ENCODE results near the gene CRHBP.
"Not testable (repeated sequence)": the region's sequence is repeated elsewhere in the genome, so short reads cannot be mapped to it uniquely, and the experiment has no call there.

The CRHBP gene, protein sequence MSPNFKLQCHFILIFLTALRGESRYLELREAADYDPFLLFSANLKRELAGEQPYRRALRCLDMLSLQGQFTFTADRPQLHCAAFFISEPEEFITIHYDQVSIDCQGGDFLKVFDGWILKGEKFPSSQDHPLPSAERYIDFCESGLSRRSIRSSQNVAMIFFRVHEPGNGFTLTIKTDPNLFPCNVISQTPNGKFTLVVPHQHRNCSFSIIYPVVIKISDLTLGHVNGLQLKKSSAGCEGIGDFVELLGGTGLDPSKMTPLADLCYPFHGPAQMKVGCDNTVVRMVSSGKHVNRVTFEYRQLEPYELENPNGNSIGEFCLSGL

DNA sequence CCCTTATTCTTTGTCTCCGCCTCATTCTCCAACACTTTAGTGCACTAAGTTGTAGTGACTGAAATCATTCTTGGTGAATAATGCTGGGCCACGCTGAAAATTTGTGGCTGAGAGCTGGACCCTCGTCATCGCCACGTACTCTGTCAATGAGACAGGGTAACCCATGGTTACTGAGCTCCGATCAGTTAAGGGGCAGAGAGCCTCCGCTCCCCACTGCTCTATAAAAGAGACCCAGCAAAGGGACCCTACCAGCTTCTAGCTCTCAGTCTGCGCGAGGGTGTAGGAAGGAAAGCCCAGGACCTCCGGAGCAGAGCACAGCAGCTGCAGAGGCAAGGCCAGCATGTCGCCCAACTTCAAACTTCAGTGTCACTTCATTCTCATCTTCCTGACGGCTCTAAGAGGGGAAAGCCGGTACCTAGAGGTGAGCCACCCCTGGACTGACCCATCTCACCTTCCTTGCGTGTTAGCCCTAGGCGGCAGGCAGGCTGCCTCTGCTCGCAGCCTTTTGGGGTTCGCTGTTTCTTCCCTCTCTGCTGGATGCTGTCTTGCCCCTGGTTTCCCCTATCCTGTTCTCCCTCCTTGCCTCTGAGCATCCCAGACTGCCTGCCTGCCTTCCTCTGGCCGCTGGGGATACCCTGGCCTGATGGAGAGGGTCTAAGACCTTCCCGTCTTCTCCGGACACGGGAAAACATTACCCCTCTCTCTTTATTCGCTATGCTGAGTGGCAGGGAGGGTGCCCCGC, at the start of gene CRHBP:
TSS of gene CRHBP (plus strand) at position 251 of the 742 bp plus-strand sequence. CDS start at position 341, 90 bp downstream.
- no peak for TF ChIP-seq RARB (CRISPR knock-in tag; IDR thresholded peaks at IDR 0.05)
- TF ChIP-seq ZFP30 (CRISPR knock-in tag; IDR thresholded peaks at IDR 0.05) = no peak
- TF ChIP-seq TOX (CRISPR knock-in tag; IDR thresholded peaks at IDR 0.05; ENCODE audit: borderline replicate concordance) = no peak
- no peak for TF ChIP-seq ISL1 (CRISPR knock-in tag; IDR thresholded peaks at IDR 0.05)
- no peak for TF ChIP-seq GLIS3 (CRISPR knock-in tag; IDR thresholded peaks at IDR 0.05)
- no peak for TF ChIP-seq ZNF70 (CRISPR knock-in tag; IDR thresholded peaks at IDR 0.05)
- TF ChIP-seq, protein P1, sequence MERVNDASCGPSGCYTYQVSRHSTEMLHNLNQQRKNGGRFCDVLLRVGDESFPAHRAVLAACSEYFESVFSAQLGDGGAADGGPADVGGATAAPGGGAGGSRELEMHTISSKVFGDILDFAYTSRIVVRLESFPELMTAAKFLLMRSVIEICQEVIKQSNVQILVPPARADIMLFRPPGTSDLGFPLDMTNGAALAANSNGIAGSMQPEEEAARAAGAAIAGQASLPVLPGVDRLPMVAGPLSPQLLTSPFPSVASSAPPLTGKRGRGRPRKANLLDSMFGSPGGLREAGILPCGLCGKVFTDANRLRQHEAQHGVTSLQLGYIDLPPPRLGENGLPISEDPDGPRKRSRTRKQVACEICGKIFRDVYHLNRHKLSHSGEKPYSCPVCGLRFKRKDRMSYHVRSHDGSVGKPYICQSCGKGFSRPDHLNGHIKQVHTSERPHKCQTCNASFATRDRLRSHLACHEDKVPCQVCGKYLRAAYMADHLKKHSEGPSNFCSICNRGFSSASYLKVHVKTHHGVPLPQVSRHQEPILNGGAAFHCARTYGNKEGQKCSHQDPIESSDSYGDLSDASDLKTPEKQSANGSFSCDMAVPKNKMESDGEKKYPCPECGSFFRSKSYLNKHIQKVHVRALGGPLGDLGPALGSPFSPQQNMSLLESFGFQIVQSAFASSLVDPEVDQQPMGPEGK (CRISPR knock-in tag; IDR thresholded peaks at IDR 0.05; ENCODE audit: borderline replicate concordance) = no peak
- TF ChIP-seq CSDC2 (CRISPR knock-in tag; IDR thresholded peaks at IDR 0.05) = no peak
- no peak for TF ChIP-seq OSR1 (CRISPR knock-in tag; IDR thresholded peaks at IDR 0.05)
- ATAC-seq = peak; percentile 64

DNA sequence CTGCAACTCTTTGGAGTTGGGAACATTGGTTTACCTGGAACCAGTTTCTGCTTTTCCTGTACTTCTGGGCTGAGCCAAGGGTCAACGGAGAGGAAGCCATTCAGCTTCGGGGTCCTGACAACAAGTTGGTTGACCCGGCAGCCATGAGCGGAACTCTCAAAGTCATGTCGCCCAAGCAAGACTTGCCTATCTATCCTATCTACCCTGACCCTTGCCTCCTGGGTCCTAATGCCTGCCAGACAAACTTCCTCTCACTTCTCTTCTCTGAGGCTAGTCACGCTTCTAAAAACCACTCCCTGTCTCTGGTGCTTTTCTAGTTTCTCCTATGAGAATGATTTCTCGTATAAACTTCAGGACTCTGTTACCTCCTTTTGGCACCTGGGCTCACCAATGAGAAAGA, 44.7 kb upstream of the CRHBP start:
- ATAC-seq = no peak
- TF ChIP-seq, protein P2, sequence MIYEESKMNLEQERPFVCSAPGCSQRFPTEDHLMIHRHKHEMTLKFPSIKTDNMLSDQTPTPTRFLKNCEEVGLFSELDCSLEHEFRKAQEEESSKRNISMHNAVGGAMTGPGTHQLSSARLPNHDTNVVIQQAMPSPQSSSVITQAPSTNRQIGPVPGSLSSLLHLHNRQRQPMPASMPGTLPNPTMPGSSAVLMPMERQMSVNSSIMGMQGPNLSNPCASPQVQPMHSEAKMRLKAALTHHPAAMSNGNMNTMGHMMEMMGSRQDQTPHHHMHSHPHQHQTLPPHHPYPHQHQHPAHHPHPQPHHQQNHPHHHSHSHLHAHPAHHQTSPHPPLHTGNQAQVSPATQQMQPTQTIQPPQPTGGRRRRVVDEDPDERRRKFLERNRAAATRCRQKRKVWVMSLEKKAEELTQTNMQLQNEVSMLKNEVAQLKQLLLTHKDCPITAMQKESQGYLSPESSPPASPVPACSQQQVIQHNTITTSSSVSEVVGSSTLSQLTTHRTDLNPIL (CRISPR knock-in tag; IDR thresholded peaks at IDR 0.05; ENCODE audit: low read depth) = no peak
- TF ChIP-seq ARNTL (CRISPR knock-in tag; IDR thresholded peaks at IDR 0.05; ENCODE audit: borderline replicate concordance, low read depth) (no peak), OSR1 (CRISPR knock-in tag; IDR thresholded peaks at IDR 0.05) (no peak), ZNF70 (CRISPR knock-in tag; IDR thresholded peaks at IDR 0.05) (no peak), SNAI2 (CRISPR knock-in tag; IDR thresholded peaks at IDR 0.05) (no peak), ZC3H10 (CRISPR knock-in tag; IDR thresholded peaks at IDR 0.05) (no peak), GLIS3 (CRISPR knock-in tag; IDR thresholded peaks at IDR 0.05) (no peak), ZNF565 (CRISPR knock-in tag; conservative IDR thresholded peaks at IDR 0.05; ENCODE audit: low read depth) (no peak), RARB (CRISPR knock-in tag; IDR thresholded peaks at IDR 0.05) (no peak), CSDC2 (CRISPR knock-in tag; IDR thresholded peaks at IDR 0.05) (no peak), ISL1 (CRISPR knock-in tag; IDR thresholded peaks at IDR 0.05) (no peak), BACH2 (CRISPR knock-in tag; IDR thresholded peaks at IDR 0.05; ENCODE audit: borderline replicate concordance) (no peak), TCF4 (CRISPR knock-in tag; IDR thresholded peaks at IDR 0.05; ENCODE audit: borderline replicate concordance) (no peak), TOX (CRISPR knock-in tag; IDR thresholded peaks at IDR 0.05; ENCODE audit: borderline replicate concordance) (no peak), ESRRG (CRISPR knock-in tag; IDR thresholded peaks at IDR 0.05) (no peak), ZFP3 (CRISPR knock-in tag; IDR thresholded peaks at IDR 0.05) (no peak)
- TF ChIP-seq, protein P3, sequence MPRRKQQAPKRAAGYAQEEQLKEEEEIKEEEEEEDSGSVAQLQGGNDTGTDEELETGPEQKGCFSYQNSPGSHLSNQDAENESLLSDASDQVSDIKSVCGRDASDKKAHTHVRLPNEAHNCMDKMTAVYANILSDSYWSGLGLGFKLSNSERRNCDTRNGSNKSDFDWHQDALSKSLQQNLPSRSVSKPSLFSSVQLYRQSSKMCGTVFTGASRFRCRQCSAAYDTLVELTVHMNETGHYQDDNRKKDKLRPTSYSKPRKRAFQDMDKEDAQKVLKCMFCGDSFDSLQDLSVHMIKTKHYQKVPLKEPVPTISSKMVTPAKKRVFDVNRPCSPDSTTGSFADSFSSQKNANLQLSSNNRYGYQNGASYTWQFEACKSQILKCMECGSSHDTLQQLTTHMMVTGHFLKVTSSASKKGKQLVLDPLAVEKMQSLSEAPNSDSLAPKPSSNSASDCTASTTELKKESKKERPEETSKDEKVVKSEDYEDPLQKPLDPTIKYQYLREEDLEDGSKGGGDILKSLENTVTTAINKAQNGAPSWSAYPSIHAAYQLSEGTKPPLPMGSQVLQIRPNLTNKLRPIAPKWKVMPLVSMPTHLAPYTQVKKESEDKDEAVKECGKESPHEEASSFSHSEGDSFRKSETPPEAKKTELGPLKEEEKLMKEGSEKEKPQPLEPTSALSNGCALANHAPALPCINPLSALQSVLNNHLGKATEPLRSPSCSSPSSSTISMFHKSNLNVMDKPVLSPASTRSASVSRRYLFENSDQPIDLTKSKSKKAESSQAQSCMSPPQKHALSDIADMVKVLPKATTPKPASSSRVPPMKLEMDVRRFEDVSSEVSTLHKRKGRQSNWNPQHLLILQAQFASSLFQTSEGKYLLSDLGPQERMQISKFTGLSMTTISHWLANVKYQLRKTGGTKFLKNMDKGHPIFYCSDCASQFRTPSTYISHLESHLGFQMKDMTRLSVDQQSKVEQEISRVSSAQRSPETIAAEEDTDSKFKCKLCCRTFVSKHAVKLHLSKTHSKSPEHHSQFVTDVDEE (CRISPR knock-in tag; IDR thresholded peaks at IDR 0.05) = no peak
- TF ChIP-seq, protein P4, sequence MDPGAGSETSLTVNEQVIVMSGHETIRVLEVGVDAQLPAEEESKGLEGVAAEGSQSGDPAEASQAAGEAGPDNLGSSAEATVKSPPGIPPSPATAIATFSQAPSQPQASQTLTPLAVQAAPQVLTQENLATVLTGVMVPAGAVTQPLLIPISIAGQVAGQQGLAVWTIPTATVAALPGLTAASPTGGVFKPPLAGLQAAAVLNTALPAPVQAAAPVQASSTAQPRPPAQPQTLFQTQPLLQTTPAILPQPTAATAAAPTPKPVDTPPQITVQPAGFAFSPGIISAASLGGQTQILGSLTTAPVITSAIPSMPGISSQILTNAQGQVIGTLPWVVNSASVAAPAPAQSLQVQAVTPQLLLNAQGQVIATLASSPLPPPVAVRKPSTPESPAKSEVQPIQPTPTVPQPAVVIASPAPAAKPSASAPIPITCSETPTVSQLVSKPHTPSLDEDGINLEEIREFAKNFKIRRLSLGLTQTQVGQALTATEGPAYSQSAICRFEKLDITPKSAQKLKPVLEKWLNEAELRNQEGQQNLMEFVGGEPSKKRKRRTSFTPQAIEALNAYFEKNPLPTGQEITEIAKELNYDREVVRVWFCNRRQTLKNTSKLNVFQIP (CRISPR knock-in tag; IDR thresholded peaks at IDR 0.05; ENCODE audit: borderline replicate concordance, low read depth) = no peak
- TF ChIP-seq, protein P1 (CRISPR knock-in tag; IDR thresholded peaks at IDR 0.05; ENCODE audit: borderline replicate concordance) = no peak
- TF ChIP-seq, protein P5, sequence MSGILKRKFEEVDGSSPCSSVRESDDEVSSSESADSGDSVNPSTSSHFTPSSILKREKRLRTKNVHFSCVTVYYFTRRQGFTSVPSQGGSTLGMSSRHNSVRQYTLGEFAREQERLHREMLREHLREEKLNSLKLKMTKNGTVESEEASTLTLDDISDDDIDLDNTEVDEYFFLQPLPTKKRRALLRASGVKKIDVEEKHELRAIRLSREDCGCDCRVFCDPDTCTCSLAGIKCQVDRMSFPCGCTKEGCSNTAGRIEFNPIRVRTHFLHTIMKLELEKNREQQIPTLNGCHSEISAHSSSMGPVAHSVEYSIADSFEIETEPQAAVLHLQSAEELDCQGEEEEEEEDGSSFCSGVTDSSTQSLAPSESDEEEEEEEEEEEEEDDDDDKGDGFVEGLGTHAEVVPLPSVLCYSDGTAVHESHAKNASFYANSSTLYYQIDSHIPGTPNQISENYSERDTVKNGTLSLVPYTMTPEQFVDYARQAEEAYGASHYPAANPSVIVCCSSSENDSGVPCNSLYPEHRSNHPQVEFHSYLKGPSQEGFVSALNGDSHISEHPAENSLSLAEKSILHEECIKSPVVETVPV (CRISPR knock-in tag; IDR thresholded peaks at IDR 0.05) = no peak

DNA sequence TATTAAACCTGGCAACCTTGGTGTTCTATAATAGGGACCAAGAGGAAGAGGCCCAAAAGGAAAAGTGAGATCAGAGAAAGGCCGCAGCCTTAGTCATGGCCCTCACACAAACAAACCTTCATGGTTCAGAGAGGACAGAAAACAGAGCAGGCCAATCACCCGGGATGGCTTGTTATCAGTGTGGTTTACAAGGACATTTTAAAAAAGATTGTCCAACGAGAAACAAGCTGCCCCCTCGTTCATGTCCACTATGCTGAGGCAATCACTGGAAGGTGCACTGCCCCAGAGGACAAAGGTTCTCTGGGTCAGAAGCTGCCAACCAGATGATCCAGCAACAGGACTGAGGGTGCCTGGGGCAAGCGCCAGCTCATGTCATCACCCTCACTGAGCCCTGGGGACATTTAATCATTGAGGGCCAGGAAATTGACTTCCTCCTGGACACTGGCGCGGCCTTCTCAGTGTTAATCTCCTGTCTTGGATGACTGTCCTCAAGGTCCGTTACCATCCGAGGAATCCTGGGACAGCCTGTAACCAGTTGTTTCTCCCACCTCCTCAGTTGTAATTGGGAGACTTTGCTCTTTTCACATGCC, 42.4 kb upstream of the CRHBP start:
- not testable (repeated sequence) for ATAC-seq

DNA sequence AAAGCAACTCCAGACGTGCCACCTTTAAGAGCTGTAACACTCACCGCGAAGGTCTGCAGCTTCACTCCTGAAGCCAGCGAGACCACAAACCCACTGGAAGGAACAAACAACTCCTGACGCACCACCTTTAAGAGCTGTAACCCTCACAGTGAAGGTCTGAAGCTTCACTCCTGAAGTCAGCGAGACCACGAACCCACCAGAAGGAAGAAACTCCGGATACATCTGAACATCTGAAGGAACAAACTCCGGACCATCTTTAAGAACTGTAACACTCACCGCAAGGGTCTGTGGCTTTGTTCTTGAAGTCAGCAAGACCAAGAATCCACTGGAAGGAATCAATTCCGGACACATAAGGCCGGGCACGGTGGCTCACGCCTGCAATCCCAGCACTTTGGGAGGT, 38.2 kb upstream of the CRHBP start:
- not testable (repeated sequence) for ATAC-seq

Measured in SK-N-SH treated with all-trans-retinoic acid at 6 μM for 48 hours (cell line).